ENCODE results near the gene MAGI3. TPM values are rescaled to one million over a fixed set of nuclear protein-coding genes. Genes with fewer than 3 reads are reported as not detected.

MAGI3 gene
- total RNA-seq, 4 donors from 2014 or later, result 94.3 to 180 (median 134) TPM

DNA sequence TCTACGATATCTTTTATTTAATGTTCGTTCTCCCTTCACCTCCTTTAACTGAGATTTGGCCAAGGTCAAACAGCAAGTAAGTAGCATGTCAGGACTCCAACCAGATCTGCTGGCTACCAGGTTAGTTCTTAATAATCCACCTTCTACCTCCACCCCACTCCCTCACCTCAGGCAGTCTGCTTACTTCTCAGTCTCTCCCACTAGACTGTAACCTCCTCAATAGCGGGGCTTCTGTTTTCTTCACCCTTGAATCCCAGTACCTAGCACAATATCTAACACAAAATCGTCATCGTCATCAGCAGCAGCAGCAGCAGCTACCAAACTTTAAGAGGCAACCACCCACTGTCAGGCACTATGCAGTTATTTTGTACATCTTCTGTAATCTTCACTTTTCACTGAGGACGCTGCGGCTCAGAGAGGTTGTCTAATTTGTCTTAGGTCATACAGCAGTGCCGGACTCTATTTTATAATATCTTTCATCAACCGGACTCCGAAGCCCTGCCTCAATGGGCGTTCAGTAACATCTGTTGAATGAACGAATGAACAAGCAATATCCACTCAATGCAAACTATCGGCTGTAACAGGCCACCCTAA, 859 bp upstream of the MAGI3 start:
- peak overlapping the region; percentile 19 to 99 (median 96) for H3K4me3 ChIP-seq
- in situ Hi-C loops (cut with MboI; ENCODE audit: low pct_ligation_motif_present in 1 of 4, low pct_unique_long_range_greater_than_20kb in 1 of 4, low sequenced_read_pairs in 3 of 4), result loop anchor here in 3 of 4 donors (25.0 kb wide), 1 partner anchor 252 kb away; no protein-coding TSS in a partner anchor
- 6 to 12% methylated on average over 5 to 13 of the region's 13 CpGs for WGBS, 2 donors (ENCODE audit: low coverage in 1 of 2)
- no peaks in the 10 kb centered on the region for H3K36me3 ChIP-seq
- no peaks in the 10 kb centered on the region for H3K27me3 ChIP-seq
- TF ChIP-seq POLR2AphosphoS5 (IDR thresholded peaks at IDR 0.05) (no peak), EP300 (IDR thresholded peaks at IDR 0.05; ENCODE audit: low read depth) (no peak), POLR2A (IDR thresholded peaks at IDR 0.05) (no peak)
- TF ChIP-seq, protein P1, sequence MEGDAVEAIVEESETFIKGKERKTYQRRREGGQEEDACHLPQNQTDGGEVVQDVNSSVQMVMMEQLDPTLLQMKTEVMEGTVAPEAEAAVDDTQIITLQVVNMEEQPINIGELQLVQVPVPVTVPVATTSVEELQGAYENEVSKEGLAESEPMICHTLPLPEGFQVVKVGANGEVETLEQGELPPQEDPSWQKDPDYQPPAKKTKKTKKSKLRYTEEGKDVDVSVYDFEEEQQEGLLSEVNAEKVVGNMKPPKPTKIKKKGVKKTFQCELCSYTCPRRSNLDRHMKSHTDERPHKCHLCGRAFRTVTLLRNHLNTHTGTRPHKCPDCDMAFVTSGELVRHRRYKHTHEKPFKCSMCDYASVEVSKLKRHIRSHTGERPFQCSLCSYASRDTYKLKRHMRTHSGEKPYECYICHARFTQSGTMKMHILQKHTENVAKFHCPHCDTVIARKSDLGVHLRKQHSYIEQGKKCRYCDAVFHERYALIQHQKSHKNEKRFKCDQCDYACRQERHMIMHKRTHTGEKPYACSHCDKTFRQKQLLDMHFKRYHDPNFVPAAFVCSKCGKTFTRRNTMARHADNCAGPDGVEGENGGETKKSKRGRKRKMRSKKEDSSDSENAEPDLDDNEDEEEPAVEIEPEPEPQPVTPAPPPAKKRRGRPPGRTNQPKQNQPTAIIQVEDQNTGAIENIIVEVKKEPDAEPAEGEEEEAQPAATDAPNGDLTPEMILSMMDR (IDR thresholded peaks at IDR 0.05), result no peak
- no peaks in the 10 kb centered on the region for H3K9me3 ChIP-seq
- peaks cover 3 to 35% (median 29%) of the 10 kb centered on the region in 4 donors for H3K4me1 ChIP-seq
- H3K27ac ChIP-seq, result peak overlapping the region; percentile 90 to 98 (median 96)
- no peak for DNase-seq
- intact Hi-C loops (cut with DNase I; ENCODE audit: low total_unique reads), result no loop called here

DNA sequence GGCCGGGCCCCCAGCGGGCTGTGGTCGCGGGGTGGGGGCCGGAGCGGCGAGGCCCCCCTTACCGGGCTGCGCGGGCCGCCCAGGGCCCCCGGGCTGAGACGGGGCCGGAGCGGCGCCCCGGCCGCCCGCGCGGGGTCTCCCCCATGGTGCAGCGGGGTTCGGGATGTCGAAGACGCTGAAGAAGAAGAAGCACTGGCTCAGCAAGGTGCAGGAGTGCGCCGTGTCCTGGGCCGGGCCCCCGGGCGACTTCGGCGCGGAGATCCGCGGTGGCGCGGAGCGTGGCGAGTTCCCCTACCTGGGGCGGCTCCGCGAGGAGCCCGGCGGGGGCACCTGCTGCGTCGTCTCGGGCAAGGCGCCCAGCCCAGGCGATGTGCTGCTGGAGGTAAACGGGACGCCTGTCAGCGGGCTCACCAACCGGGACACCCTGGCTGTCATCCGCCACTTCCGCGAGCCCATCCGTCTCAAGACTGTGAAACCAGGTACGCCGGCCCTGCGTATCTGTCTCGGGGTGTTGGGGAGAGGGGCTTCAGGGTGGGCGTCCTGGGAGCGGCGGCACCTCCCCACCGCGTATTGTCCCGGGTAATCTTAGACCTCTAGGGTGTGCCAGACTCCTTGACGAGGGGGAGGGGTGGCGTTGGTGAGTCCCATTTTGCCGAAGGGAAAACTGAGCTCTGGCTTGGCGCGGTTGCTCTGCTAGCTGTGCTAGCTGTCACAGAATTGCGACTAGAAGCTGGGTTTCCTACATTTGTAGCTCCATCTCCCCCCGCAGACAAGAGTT, 745 bp downstream of the MAGI3 start:
- H3K4me3 ChIP-seq, result peak overlapping the region; percentile 86 to 99 (median 96)
- peak overlapping the region; percentile 90 to 98 (median 96) for H3K27ac ChIP-seq
- WGBS, 2 donors (ENCODE audit: low coverage in 1 of 2), result 2% methylated on average over 28 of the region's 74 CpGs; no CpG with 5 or more reads in 1 of the 2 donors
- H3K4me1 ChIP-seq, result peaks cover 3 to 43% (median 38%) of the 10 kb centered on the region in 4 donors
- no peaks in the 10 kb centered on the region for H3K27me3 ChIP-seq
- H3K36me3 ChIP-seq, result no peaks in the 10 kb centered on the region
- no peak for TF ChIP-seq POLR2AphosphoS5 (IDR thresholded peaks at IDR 0.05)
- TF ChIP-seq, protein P1 (IDR thresholded peaks at IDR 0.05), result peak in 2 of 5 experiments; percentile 8 to 9
- peak; percentile 62 for DNase-seq
- H3K9me3 ChIP-seq, result no peaks in the 10 kb centered on the region
- in situ Hi-C loops (cut with MboI; ENCODE audit: low pct_ligation_motif_present in 1 of 4, low pct_unique_long_range_greater_than_20kb in 1 of 4, low sequenced_read_pairs in 3 of 4) (loop anchor here in 3 of 4 donors (25.0 kb wide), 1 partner anchor 254 kb away; no protein-coding TSS in a partner anchor), intact Hi-C loops (cut with DNase I; ENCODE audit: low total_unique reads) (no loop called here)

DNA sequence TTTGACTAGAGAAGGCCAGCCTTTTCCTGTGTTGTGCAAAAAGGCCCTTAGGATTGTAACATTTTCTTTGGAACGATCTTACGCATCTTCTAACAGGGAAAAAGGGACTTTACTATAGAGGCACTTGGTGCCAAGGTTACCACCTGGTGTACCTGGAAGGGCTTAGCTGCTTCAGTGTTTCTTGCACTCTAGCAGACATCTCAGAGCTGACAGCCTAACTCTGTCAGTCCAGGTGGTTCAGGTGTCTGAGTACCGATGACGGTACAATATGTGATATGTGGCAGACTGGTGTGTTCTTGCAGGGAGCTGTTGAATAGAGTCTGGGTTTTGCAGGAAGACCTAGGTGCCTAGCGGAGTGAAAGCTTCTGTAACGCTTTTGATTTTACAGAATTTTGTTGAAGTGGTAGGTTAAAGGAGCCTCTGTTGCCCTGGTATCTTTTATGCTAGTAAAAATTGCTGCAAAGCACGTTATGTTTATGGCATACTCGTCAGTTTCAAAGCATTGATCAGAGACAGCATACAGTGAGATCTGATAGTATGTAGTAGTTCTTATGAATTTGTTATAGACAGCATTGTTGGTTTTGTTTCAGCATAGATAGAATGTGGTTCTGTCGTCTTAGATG, 1.4 kb downstream of the MAGI3 start:
- Histone ChIP-seq H3K4me3 (peak overlapping the region; percentile 86 to 99 (median 96)), H3K27ac (peak overlapping the region; percentile 90 to 98 (median 96)), H3K27me3 (no peaks in the 10 kb centered on the region), H3K4me1 (peaks cover 3 to 45% (median 38%) of the 10 kb centered on the region in 4 donors), H3K36me3 (no peaks in the 10 kb centered on the region), H3K9me3 (no peaks in the 10 kb centered on the region)
- peak; percentile 26 for DNase-seq
- TF ChIP-seq POLR2AphosphoS5 (IDR thresholded peaks at IDR 0.05) (peak in 1 of 3 donors; percentile 49), POLR2A (IDR thresholded peaks at IDR 0.05) (no peak)
- intact Hi-C loops (cut with DNase I; ENCODE audit: low total_unique reads), result no loop called here
- in situ Hi-C loops (cut with MboI; ENCODE audit: low pct_ligation_motif_present in 1 of 4, low pct_unique_long_range_greater_than_20kb in 1 of 4, low sequenced_read_pairs in 3 of 4), result loop anchor here in 3 of 4 donors (25.0 kb wide), 1 partner anchor 254 kb away; no protein-coding TSS in a partner anchor
- WGBS, 2 donors (ENCODE audit: low coverage in 1 of 2), result 9 to 14% methylated on average over 1 to 9 of the region's 9 CpGs

DNA sequence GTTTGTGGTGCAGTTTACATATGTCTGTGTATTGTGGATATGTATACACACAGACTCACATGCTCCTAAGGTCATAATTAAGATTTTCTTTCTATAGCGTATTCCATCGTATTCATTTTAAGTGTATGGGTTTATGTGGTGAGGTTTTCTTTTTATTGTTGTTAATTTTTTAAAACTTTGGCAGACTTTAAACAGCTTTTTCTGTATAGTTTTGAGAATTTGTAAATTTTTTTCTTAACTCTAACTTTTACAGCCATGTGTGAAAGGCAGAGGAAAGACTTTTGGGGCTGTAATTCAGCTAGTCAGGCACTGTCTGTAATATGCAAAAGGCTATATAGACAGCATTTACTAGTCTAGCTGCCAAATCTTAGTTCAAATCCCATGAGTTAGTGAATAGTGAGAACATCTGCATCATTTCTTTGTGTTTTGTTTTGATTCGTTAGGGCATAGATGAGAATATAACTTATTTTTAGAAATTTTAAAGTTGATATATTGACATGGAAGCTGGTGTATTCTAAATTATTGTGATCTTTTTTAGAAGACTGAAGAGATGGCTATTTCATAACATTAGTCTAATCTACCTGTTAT, 2.3 kb downstream of the MAGI3 start:
- peak overlapping the region in 3 of 4 donors; percentile 96 to 99 (median 97) for H3K4me3 ChIP-seq
- DNase-seq, result no peak

More for the DNA sequence above, 2.3 kb downstream of the MAGI3 start:
- Histone ChIP-seq H3K9me3 (no peaks in the 10 kb centered on the region), H3K27ac (peak overlapping the region; percentile 90 to 98 (median 96)), H3K36me3 (no peaks in the 10 kb centered on the region), H3K4me1 (peaks cover 3 to 46% (median 38%) of the 10 kb centered on the region in 4 donors), H3K27me3 (no peaks in the 10 kb centered on the region)
- intact Hi-C loops (cut with DNase I; ENCODE audit: low total_unique reads), result no loop called here
- TF ChIP-seq POLR2A (IDR thresholded peaks at IDR 0.05) (no peak), EP300 (IDR thresholded peaks at IDR 0.05; ENCODE audit: low read depth) (no peak)
- TF ChIP-seq, protein P1 (IDR thresholded peaks at IDR 0.05), result no peak
- in situ Hi-C loops (cut with MboI; ENCODE audit: low pct_ligation_motif_present in 1 of 4, low pct_unique_long_range_greater_than_20kb in 1 of 4, low sequenced_read_pairs in 3 of 4), result loop anchor here in 3 of 4 donors (25.0 kb wide), 1 partner anchor 255 kb away; no protein-coding TSS in a partner anchor
- WGBS, 2 donors (ENCODE audit: low coverage in 1 of 2), result 39 to 40% methylated on average over 3 of the region's 3 CpGs
